ENCODE results near the gene GAB2.
"Not testable (repeated sequence)": the region's sequence is repeated elsewhere in the genome, so short reads cannot be mapped to it uniquely, and the experiment has no call there.

GAB2 gene, protein sequence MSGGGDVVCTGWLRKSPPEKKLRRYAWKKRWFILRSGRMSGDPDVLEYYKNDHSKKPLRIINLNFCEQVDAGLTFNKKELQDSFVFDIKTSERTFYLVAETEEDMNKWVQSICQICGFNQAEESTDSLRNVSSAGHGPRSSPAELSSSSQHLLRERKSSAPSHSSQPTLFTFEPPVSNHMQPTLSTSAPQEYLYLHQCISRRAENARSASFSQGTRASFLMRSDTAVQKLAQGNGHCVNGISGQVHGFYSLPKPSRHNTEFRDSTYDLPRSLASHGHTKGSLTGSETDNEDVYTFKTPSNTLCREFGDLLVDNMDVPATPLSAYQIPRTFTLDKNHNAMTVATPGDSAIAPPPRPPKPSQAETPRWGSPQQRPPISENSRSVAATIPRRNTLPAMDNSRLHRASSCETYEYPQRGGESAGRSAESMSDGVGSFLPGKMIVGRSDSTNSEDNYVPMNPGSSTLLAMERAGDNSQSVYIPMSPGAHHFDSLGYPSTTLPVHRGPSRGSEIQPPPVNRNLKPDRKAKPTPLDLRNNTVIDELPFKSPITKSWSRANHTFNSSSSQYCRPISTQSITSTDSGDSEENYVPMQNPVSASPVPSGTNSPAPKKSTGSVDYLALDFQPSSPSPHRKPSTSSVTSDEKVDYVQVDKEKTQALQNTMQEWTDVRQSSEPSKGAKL

DNA sequence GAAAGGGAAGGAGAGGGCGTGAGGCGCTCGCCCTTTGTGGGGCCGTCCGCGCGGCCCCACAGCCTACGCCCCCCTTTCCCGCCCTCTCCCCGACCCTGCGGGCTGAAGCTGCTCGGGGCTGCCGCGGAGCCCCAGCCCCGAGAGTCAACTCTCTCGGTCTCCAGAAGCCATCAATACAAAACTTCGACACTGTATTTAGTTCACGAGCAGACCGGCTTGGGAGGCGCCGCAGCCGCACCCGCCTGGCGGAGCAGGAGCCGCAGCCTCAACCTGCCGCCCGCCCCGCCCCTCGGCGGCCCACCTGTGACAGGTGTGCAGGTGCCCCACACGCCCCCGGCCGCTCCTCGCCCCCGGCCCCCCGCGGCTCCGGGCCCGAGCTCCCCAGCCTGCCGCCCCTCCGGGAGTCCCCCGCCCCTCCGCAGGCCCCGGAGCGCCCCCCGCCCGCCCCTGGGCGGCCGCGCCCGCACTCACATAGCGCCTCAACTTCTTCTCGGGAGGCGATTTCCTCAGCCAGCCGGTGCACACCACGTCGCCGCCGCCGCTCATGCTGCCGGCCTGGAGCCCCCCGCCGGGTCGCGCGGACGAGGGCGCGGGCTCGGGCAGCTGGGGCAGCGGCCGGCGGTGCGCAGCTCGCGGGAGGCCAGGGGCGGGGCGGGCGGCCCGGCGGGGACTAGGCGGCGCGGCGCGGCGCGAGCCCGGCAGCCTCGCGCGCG, at the start of gene GAB2:
Gene GAB2, minus strand, starts transcription at position 646 of the 713 bp plus-strand sequence. Its CDS starts 100 bp downstream, at position 546.
- no peak for DNase-seq (ENCODE audit: low spot score)

DNA sequence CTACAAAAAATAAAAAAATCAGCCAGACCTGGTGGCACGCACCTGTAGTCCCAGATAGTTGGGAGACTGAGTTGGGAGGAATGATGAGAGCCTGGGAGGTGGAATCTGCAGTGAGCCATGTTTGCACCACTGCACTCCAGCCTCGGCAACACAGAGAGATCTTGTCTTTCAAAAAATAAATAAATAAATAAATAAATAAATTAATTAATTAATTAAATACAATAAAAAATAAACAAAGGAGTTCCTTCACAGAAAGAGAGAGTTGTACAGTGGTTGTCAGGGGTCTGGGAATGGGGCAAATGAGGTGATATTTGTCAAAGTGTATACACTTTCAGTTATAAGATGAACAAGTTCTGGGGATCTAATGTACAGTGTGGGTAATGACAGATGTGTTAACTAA, 49.8 kb upstream of the GAB2 start:
- DNase-seq (ENCODE audit: low spot score), result no peak

DNA sequence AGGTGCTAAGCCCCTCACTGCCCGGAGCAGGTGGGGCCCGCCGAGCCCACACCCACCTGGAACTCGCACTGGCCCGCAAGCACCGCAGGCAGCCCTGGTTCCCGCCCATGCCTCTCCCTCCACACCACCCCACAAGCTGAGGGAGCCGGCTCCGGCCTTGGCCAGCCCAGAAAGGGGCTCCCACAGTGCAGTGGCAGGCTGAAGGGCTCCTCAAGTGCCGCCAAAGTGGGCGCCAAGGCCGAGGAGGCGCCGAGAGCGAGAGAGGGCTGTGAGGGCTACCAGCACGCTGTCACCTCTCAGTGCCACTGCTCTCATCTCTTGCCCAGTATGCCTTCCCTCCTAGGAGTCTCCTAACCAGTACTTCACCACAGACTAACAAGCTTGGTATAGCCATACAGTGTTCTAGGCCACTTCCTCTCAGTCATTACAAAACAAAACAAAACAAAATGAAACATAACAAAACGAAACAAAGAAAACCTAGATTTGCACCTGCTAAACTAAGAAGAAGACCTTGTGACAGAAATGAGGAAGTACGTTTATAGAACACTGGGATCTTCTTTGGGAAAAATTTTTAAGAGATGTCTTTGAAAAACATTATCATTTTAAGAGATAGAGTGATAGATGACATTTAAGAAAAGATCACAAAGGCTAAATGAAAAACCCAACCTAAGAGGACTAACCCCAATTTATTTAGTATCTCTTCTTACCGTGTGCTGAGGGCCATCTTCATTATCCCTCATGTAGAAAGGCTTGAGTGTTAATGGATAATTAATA, 47.7 kb upstream of the GAB2 start:
- DNase-seq (ENCODE audit: low spot score), result no peak

DNA sequence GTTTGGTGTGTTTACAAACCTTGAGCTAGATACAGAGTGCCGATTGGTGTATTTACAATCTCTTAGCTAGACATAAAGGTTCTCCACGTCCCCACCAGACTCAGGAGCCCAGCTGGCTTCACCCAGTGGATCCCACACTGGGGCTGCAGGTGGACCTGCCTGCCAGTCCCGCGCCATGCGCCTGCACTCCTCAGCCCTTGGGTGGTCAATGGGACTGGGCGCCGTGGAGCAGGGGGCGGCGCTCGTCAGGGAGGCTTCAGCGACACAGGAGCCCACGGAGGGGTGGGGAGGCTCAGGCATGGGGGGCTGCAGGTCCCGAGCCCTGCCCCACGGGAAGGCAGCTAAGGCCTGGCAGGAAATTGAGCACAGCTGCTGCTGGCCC, 47.2 kb upstream of the GAB2 start:
- DNase-seq (ENCODE audit: low spot score), result not testable (repeated sequence)

DNA sequence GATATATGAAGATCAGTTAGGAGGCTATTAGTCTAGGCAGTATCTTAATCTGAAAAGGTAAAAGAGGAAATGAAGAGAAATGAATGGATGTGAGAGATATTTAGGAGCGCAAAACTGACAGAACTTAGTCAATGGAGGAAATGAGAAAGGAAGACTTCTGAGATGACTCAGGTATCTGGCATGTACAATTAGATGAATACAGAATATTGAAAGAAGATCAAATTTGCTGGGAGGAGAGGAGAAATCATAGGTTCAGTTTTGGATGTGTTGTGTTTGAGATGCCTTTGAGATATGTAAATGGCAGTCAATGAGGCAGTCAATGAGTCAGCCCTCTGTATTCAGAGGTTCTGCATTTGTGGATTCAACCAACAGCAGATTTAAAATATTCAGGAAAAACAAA, 42.9 kb upstream of the GAB2 start:
- DNase-seq (ENCODE audit: low spot score), result no peak

DNA sequence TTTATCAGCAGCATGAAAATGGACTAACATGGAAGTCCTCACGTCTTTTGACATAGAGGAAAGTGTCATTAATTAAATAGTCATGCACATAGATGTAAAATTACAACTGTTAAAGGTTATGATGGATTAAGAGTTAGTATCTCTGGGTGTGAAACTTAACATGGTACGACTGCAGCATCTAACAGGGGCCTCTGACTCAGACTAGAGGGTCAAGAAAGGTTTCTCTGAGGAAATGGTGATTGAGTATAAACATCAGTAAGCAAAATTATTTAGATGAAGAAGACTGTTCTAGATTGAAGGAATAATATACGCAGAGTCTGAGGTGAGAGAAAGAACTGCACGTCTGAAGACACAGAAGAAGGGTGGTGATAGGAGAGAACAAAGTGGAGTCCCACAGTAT, 42.1 kb upstream of the GAB2 start:
- DNase-seq (ENCODE audit: low spot score), result no peak

DNA sequence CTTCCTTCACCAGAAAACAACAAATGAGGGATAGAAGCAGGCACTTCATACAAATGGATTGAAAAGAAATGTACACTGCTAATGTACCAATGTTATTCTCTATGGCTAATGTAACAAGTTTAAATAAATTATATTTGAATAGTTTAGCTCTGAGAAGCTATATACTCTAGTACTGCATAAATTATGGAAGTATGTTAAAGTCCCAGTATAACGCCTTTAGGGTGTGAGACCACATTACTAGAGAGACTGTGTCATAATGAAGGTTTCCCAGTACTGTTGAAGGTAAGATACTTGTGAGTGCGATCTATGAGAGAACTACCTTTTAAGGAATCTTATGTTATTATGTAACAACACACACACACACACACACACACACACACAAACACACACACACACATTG, 39.8 kb upstream of the GAB2 start:
- no peak for DNase-seq (ENCODE audit: low spot score)

DNA sequence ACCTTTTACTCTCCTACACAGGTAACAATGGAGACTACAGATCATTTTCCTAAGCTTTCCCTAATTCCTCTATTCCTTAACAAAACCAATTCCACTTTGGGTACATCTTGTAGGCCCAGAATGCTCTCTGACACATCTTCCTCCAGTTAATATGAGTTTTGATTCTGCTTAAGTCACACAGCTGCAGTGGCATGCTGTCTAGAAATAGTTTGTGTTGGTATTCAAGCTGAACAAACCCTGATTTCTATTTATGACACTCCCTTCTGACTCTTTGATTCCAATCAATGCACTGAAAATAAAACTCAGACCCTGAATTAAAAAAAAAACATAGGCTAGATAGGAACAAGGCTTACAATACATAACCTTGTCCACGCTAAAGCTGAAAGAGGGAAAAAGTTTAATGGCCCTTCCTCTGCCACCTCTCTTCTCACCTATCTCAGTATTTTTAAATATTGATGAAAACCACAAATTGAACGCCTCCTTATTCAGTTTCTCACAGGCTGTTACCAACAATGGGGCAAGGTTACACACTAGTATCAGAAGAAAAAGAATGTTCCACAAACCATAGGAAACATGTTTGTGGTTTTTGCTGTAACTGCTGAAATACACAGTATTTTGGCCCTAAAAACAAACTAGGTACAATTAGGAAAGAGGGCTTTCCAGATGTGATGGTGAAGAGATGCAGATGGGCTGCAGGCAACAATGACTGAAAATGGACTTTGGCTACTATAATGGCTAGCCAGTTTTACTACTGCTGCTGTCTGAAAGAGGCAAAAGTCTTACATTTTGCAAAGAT, 35.7 kb upstream of the GAB2 start:
- no peak for DNase-seq (ENCODE audit: low spot score)

DNA sequence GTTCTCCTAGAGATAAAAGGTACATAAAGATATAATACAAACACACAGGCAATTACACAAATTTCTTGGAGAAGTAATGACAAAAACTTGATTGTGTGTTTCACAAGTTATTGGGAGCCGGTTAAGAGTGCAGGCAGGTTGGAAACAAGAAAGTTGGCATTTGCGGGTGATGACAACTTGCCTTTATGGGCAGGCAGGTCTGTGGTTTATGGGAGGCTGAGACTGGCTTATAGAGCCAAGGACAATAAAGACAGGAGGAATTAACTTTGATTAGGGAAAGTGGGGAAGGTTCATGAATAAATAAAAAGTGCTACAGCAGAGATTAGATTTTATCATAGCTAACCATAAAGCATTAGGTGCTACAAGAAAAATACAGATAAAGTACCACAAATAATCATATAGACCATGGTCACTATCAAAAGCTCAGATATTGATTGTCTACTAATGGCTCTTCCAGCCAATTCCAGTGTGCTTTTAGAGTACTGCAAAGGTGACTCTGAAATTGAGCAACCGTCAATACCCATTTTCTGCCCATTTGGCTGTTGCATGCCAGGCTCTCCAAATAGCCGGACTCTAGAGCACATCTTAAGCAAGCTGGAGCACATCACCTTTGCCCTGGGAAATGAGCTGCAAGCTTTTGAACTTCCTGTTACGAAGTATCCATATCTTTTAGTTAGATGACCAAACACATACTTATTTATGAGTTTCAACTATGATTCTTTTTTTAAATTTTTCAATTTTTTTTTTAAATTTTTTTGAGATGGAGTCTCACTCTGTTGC, 33.9 kb upstream of the GAB2 start:
- no peak for DNase-seq (ENCODE audit: low spot score)

DNA sequence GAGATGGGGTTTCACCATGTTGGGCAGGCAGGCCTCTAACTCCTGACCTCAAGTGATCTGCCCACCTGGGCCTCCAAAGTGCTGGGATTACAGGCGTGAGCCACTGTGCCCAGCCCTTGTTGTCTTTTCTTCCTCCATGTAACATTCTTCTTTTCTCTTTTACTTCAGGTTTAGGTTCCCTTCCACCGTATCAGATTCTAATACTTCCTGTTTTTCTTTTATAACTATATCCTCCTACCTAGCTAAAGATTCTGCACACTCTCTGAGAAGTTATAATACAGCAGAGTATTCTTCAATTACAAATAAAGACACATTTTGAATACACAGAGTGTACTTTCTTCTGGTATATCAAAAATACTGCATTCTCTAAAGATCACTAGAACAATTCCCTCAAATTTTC, 33.2 kb upstream of the GAB2 start:
- no peak for DNase-seq (ENCODE audit: low spot score)

DNA sequence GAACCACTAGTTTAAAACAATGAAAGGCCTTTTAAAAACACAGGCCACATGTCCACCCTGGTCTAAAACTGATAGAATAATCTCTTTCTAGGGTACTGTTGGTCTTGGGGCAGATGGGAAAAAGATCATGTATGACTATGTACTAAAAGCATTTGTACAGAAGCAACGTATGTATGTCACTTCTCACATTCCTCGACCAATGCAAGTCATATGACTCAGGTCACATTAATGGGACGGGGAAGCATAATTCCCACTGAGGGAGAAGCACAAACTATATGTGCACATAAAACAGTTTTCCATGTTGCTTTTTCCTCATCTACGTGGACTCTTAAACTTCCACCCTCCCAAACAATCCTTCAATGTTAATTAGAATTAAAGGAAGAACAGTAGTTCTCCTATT, 32.2 kb upstream of the GAB2 start:
- no peak for DNase-seq (ENCODE audit: low spot score)

DNA sequence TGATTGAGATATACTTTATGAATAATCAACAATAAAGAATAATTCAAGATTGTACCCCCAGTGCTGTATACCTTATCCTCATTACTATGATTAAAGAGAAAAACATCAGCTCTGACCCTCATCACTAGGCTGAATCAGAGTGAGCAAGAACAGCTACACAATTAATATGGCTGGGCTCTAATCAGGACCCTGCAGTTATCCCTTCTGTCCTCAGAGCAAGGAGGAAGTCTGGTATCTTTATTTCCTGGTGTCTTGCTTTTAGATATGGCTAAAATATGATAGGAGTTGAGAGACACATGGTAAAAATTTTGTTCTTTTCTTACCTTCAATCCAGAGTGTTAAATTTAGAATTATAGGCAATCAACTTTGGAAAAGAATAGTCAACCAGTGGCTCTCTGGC, 28.6 kb upstream of the GAB2 start:
- DNase-seq (ENCODE audit: low spot score), result no peak

DNA sequence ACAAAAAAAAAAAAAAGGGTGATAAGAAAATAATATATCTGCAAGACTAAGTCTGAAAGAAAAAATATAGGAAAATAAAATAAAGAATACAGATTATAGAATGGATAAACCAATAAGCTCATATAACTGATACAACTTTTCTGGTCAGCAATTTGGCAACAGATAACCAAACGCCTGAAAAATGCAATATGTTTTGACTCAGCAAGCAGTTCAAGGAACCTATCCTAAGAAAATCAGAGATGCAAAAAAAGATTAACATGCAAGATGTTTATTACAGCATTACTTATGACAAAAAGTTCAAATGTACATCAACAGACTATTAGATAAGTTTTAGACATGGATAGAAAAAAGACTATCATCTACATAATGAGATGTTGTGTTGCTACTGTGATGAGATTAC, 27.1 kb upstream of the GAB2 start:
- DNase-seq (ENCODE audit: low spot score), result no peak

DNA sequence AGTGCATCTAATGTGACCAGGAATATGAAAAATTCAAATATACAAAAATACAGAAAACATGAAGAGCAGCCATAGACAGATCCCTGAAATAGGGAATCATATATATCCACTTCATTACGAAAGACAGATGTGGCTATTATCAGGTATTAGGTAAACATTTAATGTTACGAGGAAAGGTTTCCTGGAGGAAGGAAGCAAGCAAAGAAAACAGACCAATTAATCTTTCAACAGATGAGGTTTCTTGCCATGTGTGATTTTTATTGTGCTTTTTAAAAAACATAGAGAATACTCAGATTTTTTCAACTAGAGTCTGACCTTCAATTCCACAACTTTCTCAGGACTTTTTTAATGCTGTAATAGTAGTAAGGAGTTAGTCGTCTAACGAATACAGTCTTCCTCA, 24.3 kb upstream of the GAB2 start:
- DNase-seq (ENCODE audit: low spot score), result no peak

DNA sequence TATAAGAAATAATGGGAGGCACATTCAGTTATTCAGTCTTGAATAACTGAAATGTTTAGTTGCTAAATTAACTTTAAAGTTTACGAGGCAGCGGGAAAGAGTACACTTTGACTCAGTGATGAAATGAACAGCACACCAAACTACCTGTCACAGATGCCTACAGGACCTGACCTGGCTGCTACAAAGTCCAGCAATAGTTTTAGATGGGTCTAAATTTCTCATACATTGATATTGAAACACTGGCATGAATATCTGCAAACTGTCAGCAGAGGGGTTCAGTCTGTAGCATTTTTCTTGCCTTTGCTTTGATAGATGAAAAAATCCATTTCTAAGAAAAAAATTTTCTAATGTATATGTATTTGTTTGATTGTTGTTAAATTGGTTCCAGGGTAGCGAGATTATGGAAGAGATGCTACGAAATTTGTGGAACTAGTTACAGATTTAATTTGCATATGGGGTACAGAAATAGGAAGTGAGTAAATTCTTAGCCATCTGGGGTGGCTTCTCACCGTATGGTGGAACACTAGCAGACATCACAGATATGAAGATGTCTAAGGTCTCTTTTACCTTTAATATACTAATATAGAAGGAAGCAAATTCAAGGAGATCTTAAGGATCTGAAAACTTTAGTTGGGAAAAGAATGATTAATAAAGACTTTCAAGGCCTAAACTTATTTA, 20.8 kb upstream of the GAB2 start:
- no peak for DNase-seq (ENCODE audit: low spot score)

DNA sequence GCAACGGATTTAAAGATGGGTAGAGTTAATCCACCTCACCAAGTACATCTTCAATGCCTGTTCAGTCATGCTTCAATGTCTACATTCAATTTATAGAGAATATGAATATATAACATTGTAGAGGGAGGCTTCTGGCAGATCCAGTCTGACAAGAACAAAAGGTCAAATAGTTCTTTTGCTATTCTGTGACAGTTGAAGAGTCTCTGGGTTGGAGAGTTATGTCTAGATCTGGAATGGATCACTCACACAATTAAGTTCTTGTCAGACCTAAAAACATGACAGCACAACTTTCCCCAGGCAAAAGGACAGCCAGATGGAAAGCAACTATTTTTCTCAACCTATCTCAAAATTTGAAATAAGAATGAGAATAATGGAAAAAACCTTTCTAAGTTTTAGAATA, 15.3 kb upstream of the GAB2 start:
- DNase-seq (ENCODE audit: low spot score), result no peak

DNA sequence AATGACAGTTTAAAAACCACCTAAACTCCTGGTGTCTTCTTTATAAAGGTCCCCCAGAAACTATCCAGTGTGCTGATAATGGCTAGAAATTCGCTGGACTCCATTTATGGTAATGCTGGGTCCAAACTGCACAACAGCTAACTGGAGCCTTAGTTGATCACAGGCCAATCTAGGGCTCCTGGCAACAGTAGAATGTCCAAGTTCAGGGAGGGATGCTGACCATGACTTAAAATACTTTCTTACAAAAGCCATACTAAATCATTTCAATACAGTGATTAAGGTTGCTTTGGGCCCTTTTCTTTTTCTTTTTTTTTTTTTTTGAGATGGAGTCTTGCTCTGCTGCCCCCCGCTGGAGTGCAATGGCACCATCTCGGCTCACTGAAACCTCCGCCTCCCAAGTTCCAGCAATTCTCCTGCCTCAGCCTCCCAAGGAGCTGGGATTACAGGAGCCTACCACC, 14.5 kb upstream of the GAB2 start:
- DNase-seq (ENCODE audit: low spot score), result no peak

DNA sequence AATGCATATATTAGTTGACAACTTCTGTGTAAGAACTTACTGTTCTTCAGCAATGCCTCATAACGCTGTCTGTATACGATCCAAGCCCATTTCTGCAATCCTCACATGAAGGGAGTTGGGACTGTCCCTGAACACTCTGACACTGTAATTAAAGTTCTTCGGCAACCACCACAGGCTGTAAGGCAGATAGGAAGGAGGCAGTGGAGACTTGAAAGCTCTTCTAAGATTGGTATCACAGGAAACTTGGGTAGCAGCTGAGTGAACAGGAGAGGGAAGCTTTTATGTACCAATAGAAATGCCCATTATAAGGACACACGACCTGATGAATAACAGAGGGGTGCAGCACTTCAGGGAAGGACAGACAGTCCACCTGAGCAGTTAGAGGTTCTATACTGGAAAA, 12.0 kb upstream of the GAB2 start:
- no peak for DNase-seq (ENCODE audit: low spot score)

DNA sequence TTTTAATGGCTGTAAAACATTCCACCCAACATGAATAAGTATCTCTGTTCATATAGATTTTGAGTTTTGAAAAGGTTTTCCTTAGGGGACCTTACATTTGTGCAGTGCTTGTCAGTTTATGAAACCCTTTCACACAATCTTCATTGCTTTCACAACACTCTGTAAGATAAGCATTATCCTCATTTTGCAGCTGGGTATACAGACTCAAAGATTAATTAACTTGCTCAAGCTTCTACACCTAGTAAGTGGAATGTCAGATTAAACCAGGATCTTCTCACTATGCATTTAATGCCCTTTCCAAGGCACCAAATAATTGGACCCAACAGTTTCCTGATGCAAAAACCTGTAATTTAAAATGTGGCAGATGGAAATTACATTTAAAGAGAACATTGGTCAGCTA, 11.6 kb upstream of the GAB2 start:
- no peak for DNase-seq (ENCODE audit: low spot score)

DNA sequence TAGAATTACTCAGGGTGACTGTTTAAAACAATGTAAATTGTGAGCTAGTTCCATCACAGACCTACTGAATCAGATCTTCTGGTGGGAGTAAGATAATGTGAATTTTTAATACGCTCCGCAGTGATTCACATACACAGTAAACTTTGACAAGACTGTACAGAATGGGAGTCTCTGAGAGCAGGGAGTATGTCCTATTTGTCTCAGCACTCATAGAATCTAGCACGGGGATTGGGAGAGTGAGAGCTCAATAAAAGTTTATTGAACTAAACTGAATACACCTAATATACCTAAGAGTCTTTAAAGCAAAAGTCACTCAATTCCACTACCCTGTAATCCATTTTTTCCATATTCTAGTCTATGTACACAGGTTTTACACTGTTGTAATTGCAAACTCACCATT, 11.2 kb upstream of the GAB2 start:
- DNase-seq (ENCODE audit: low spot score), result no peak

Measured in hematopoietic multipotent progenitor cell treated with erythropoietin and hydrocortisone succinate and interleukin-3 and kit ligand, for 17 days (in vitro differentiated cells).